Measurements from ENCODE around the gene ACADSB.

GRCh38 chr10:122962405-122962804 lies 46.4 kb upstream of the ACADSB start:
- TF ChIP-seq CTCF (IDR thresholded peaks at IDR 0.05) (no peak), POLR2AphosphoS5 (IDR thresholded peaks at IDR 0.05) (no peak), POLR2A (IDR thresholded peaks at IDR 0.05) (no peak)

Measured in breast epithelium (tissue), 3 donors.